ENCODE data around the gene SCAMP4. TPM values are rescaled to one million over a fixed set of nuclear protein-coding genes. Genes with fewer than 3 reads are reported as not detected.
A peak's percentile ranks its signal among the peaks of the same experiment; 100 is the strongest.

Gene SCAMP4
- total RNA-seq (2014; rRNA removed; shearing (Covaris generic)) = 66.3 and 68.3 TPM in 2 replicates

- peak; percentile 98 for DNase-seq (ENCODE audit: low spot score)
These were observed at the start of gene SCAMP4, which contains the start of gene ADAT3 for GRCh38 chr19:1905110-1905862. Gene SCAMP4 (plus strand): TSS chr19:1905399. CDS start chr19:1915020, 9,621 bp downstream. Gene ADAT3 (plus strand): TSS chr19:1905399. CDS start chr19:1912048, 6,649 bp downstream.

GRCh38 chr19:1855828-1856255 is 49.4 kb upstream of the SCAMP4 start:
- no peak for DNase-seq (ENCODE audit: low spot score)

GRCh38 chr19:1856345-1856697 is 48.9 kb upstream of the SCAMP4 start:
- no peak for DNase-seq (ENCODE audit: low spot score)

- no peak for DNase-seq (ENCODE audit: low spot score)
These were observed 48.2 kb upstream of the SCAMP4 start for GRCh38 chr19:1856698-1857603.

GRCh38 chr19:1857648-1858326 is 47.4 kb upstream of the SCAMP4 start:
- no peak for DNase-seq (ENCODE audit: low spot score)

- DNase-seq (ENCODE audit: low spot score) = no peak
These were observed 46.7 kb upstream of the SCAMP4 start for GRCh38 chr19:1858412-1859081.

- DNase-seq (ENCODE audit: low spot score) = no peak
These were observed 45.8 kb upstream of the SCAMP4 start for GRCh38 chr19:1859331-1859781.

- DNase-seq (ENCODE audit: low spot score) = peak; percentile 44
These were observed 45.0 kb upstream of the SCAMP4 start for GRCh38 chr19:1860042-1860775.

- no peak for DNase-seq (ENCODE audit: low spot score)
These were observed 44.2 kb upstream of the SCAMP4 start for GRCh38 chr19:1860821-1861598.

- no peak for DNase-seq (ENCODE audit: low spot score)
These were observed 43.6 kb upstream of the SCAMP4 start for GRCh38 chr19:1861599-1862031.

GRCh38 chr19:1862068-1862423 is 43.2 kb upstream of the SCAMP4 start:
- no peak for DNase-seq (ENCODE audit: low spot score)

GRCh38 chr19:1862424-1863327 is 42.5 kb upstream of the SCAMP4 start:
- DNase-seq (ENCODE audit: low spot score) = no peak

GRCh38 chr19:1863328-1863637 is 41.9 kb upstream of the SCAMP4 start, which contains the start of gene KLF16:
Gene KLF16 (minus strand): TSS chr19:1863579. CDS start chr19:1863497, 82 bp downstream.
- DNase-seq (ENCODE audit: low spot score) = no peak

GRCh38 chr19:1863638-1864479 is 41.3 kb upstream of the SCAMP4 start:
- DNase-seq (ENCODE audit: low spot score) = peak; percentile 83

GRCh38 chr19:1864480-1865171 is 40.6 kb upstream of the SCAMP4 start:
- DNase-seq (ENCODE audit: low spot score) = peak; percentile 46

GRCh38 chr19:1865172-1866010 is 39.8 kb upstream of the SCAMP4 start:
- no peak for DNase-seq (ENCODE audit: low spot score)

All from H4 (cell line).